ENCODE measurements around the gene KISS1R. TPM values are rescaled to one million over a fixed set of nuclear protein-coding genes. Genes with fewer than 3 reads are reported as not detected.
"Not testable (repeated sequence)": the region's sequence is repeated elsewhere in the genome, so short reads cannot be mapped to it uniquely, and the experiment has no call there.

The KISS1R gene
- polyA plus RNA-seq, 2 of the 4 experiments (the other 2 are of a cell fraction), result 0.14 to 0.79 TPM

- no peak for FAIRE-seq
- H3K4me1 ChIP-seq, result no peaks in the 10 kb centered on the region
- no peak for ATAC-seq
- no peak overlapping the region for H3K27ac ChIP-seq
- H3K4me2 ChIP-seq, result no peak overlapping the region
- CTCF ChIA-PET, result no interaction called here
- H3K4me3 ChIP-seq, result no peak overlapping the region
- WGBS (ENCODE audit: missing lambda C conversion rate), result 93% methylated on average over 11 of the region's 18 CpGs
- H3K9me3 ChIP-seq, result no peaks in the 10 kb centered on the region
- no peak for DNase-seq (ENCODE audit: low read depth in 1 of 2, low spot score in 1 of 2)
- POLR2A ChIA-PET, result no interaction called here
- TF ChIP-seq EHF (CRISPR knock-in tag; IDR thresholded peaks at IDR 0.05) (no peak), PBX3 (IDR thresholded peaks at IDR 0.05) (no peak), RFX5 (IDR thresholded peaks at IDR 0.05) (no peak), HDAC2 (IDR thresholded peaks at IDR 0.05) (no peak), BCL3 (IDR thresholded peaks at IDR 0.05) (no peak), JUNB (IDR thresholded peaks at IDR 0.05) (no peak), CBX2 (IDR thresholded peaks at IDR 0.05; ENCODE audit: borderline replicate concordance, low read depth) (no peak), TP53 (CRISPR knock-in tag; IDR thresholded peaks at IDR 0.05) (no peak), RARB (CRISPR knock-in tag; IDR thresholded peaks at IDR 0.05) (no peak), POLR2AphosphoS2 (conservative IDR thresholded peaks at IDR 0.05; ENCODE audit: low read length) (no peak)
These were observed 26.3 kb upstream of the KISS1R start for GRCh38 chr19:890831-891230.

GRCh38 chr19:891421-892200 lies 25.5 kb upstream of the KISS1R start:
- ATAC-seq; H3K9me3 ChIP-seq; POLR2A ChIA-PET; H3K4me1 ChIP-seq; CTCF ChIA-PET; FAIRE-seq; DNase-seq (ENCODE audit: low read depth in 1 of 2, low spot score in 1 of 2): not testable (repeated sequence)
- H3K4me2 ChIP-seq, result peak overlapping the region; percentile 95
- H3K4me3 ChIP-seq, result peak overlapping the region; percentile 89; the same call in 2 of the 3 replicates
- H3K27ac ChIP-seq, result peak overlapping the region in 1 of 2 experiments; percentile 100; a peak in 3 of 6 replicates
- 87% methylated on average over 15 of the region's 50 CpGs for WGBS (ENCODE audit: missing lambda C conversion rate)

- WGBS (ENCODE audit: missing lambda C conversion rate), result 34% methylated on average over 5 of the region's 27 CpGs
- Histone ChIP-seq H3K27ac (peak overlapping the region; percentile 98 to 100), H3K4me2 (peak overlapping the region; percentile 95), H3K4me3 (peak overlapping the region; percentile 89), H3K4me1 (no peaks in the 10 kb centered on the region), H3K9me3 (no peaks in the 10 kb centered on the region)
- FAIRE-seq (no peak), ATAC-seq (peak in 1 of 2 experiments; percentile 6; a peak in 1 of 6 replicates), DNase-seq (ENCODE audit: low read depth in 1 of 2, low spot score in 1 of 2) (no peak)
- TF ChIP-seq POLR2AphosphoS2 (conservative IDR thresholded peaks at IDR 0.05; ENCODE audit: low read length) (no peak), HOXA7 (CRISPR knock-in tag; IDR thresholded peaks at IDR 0.05) (no peak), PHF8 (IDR thresholded peaks at IDR 0.05; ENCODE audit: borderline replicate concordance, low read depth) (no peak), E2F6 (IDR thresholded peaks at IDR 0.05; ENCODE audit: borderline replicate concordance, low read depth) (no peak)
- CTCF ChIA-PET, result interaction anchor here (0.8 to 1.4 kb wide), 2 partner anchors 14 to 89 kb away, joined by 3 to 5 read pairs; no protein-coding TSS in a partner anchor
- POLR2A ChIA-PET, result interaction anchor here (1.1 kb wide), 2 partner anchors 13 to 31 kb away, joined by 3 to 8 read pairs; no protein-coding TSS in a partner anchor
These were observed 24.8 kb upstream of the KISS1R start for GRCh38 chr19:892243-892893.
